Prostate gland (tissue), 2 donors: ENCODE measurements around the gene KCNJ1. TPM values are rescaled to one million over a fixed set of nuclear protein-coding genes. Genes with fewer than 3 reads are reported as not detected.

ENCODE experiments used
- DNase-seq: peaks from one replicate; pipeline ENCODE4 v3.0.0-alpha.2; 2019; ENCODE audit warnings: low spot score
- H3K27ac ChIP-seq, 2 donors: fragments of 200-600 bp; sonication (generic); 2 replicates each; pipeline ENCODE4 v1.5.1; 2017 to 2019
- H3K27me3 ChIP-seq: fragments of 200-600 bp; sonication (generic); replicated peaks from 2 replicates; pipeline ENCODE4 v1.5.1; 2019; ENCODE audit not compliant: insufficient read depth
- H3K36me3 ChIP-seq, 2 donors: fragments of 200-600 bp; sonication (generic); 1 replicate in 1 of 2; 2 replicates in 1 of 2; pipeline versions ENCODE4 v1.5.1 to v1.8.1; 2017 to 2019
- H3K4me1 ChIP-seq: fragments of 200-600 bp; sonication (generic); replicated peaks from 2 replicates; pipeline ENCODE4 v1.5.1; 2019
- H3K4me3 ChIP-seq, 2 donors: fragments of 200-600 bp; sonication (generic); 2 replicates each; pipeline ENCODE4 v1.5.1; 2017 to 2019
- H3K9me3 ChIP-seq: fragments of 200-600 bp; sonication (generic); 2 replicates; pipeline ENCODE4 v1.5.1; 2017
- CTCF ChIP-seq, 4 experiments: fragments of 200-600 bp in 2 of 4; fragments of 450-650 bp in 2 of 4; sonication (generic) in 2 of 4; IDR thresholded peaks; 1 replicate in 3 of 4; 2 replicates in 1 of 4; pipeline ENCODE4 v1.5.1; 2016 to 2019; ENCODE audit warnings: antibody characterized with exemption in 4 of 4, mild to moderate bottlenecking in 2 of 4, moderate library complexity in 2 of 4
- POLR2A ChIP-seq: fragments of 450-650 bp; IDR thresholded peaks from one replicate; pipeline ENCODE4 v1.6.1; 2016; ENCODE audit warnings: antibody characterized with exemption, mild to moderate bottlenecking
- POLR2AphosphoS5 ChIP-seq: sonication (generic); formaldehyde crosslinking; IDR thresholded peaks from one replicate; pipeline ENCODE4 v1.6.1; 2017; ENCODE audit warnings: antibody characterized with exemption
- WGBS: methylation state at CpG from one replicate; pipeline ENCODE4 v1.1.5; 2018; 5-methylcytosine and 5-hydroxymethylcytosine counted together
- intact Hi-C: fragments of 100-400 bp; cut with DNase I; formaldehyde crosslinking; loops from one replicate; pipeline ENCODE4 v1.14.2; 2022
- total RNA-seq, 2 donors: library from RNA; depleted of rRNA; stranded (reverse); fragments of >200 nt; gene quantifications; one replicate each; pipeline ENCODE4 v1.1.0, GENCODE V29; 2016

The KCNJ1 gene
- total RNA-seq, 2 donors from 2014 or later: not detected

- 55% methylated on average over 5 of the region's 5 CpGs for WGBS
- Histone ChIP-seq H3K27me3 (no peaks in the 10 kb centered on the region), H3K9me3 (no peaks in the 10 kb centered on the region), H3K36me3 (no peaks in the 10 kb centered on the region), H3K27ac (no peak overlapping the region), H3K4me1 (no peaks in the 10 kb centered on the region), H3K4me3 (no peak overlapping the region)
- DNase-seq: no peak
- TF ChIP-seq POLR2AphosphoS5 (no peak), POLR2A (no peak), CTCF (IDR thresholded peaks at IDR 0.05) (no peak)
- intact Hi-C loops: no loop called here
These were observed 27.0 kb downstream of the KCNJ1 start for GRCh38 chr11:128840137-128840536.

- H3K27me3 ChIP-seq: no peaks in the 10 kb centered on the region
- intact Hi-C loops: no loop called here
- H3K4me1 ChIP-seq: no peaks in the 10 kb centered on the region
- H3K4me3 ChIP-seq: no peak overlapping the region
- no peaks in the 10 kb centered on the region for H3K36me3 ChIP-seq
- H3K27ac ChIP-seq: no peak overlapping the region
- no peak for DNase-seq
- 81% methylated on average over 5 of the region's 5 CpGs for WGBS
- no peak for TF ChIP-seq POLR2AphosphoS5
- no peak for TF ChIP-seq POLR2A
- no peak for TF ChIP-seq CTCF (IDR thresholded peaks at IDR 0.05)
- no peaks in the 10 kb centered on the region for H3K9me3 ChIP-seq
These were observed 28.0 kb downstream of the KCNJ1 start for GRCh38 chr11:128839081-128839480.

- intact Hi-C loops: no loop called here
These were observed 29.5 kb downstream of the KCNJ1 start for GRCh38 chr11:128837627-128838026.

GRCh38 chr11:128835741-128836430 lies 31.2 kb downstream of the KCNJ1 start:
- H3K27ac ChIP-seq: no peak overlapping the region
- H3K4me3 ChIP-seq: no peak overlapping the region
- no peaks in the 10 kb centered on the region for H3K27me3 ChIP-seq
- 32% methylated on average over 16 of the region's 16 CpGs for WGBS
- TF ChIP-seq POLR2AphosphoS5 (no peak), POLR2A (no peak), CTCF (IDR thresholded peaks at IDR 0.05) (no peak)
- H3K36me3 ChIP-seq: no peaks in the 10 kb centered on the region
- no peaks in the 10 kb centered on the region for H3K4me1 ChIP-seq
- H3K9me3 ChIP-seq: no peaks in the 10 kb centered on the region
- intact Hi-C loops: no loop called here
- DNase-seq: no peak

More at GRCh38 chr11:128837627-128838026, 29.5 kb downstream of the KCNJ1 start:
- Histone ChIP-seq H3K27ac (no peak overlapping the region), H3K4me1 (no peaks in the 10 kb centered on the region), H3K36me3 (no peaks in the 10 kb centered on the region), H3K4me3 (no peak overlapping the region), H3K27me3 (no peaks in the 10 kb centered on the region), H3K9me3 (no peaks in the 10 kb centered on the region)
- WGBS: 50% methylated on average over 4 of the region's 4 CpGs
- no peak for DNase-seq
- no peak for TF ChIP-seq POLR2AphosphoS5
- no peak for TF ChIP-seq CTCF (IDR thresholded peaks at IDR 0.05)
- no peak for TF ChIP-seq POLR2A

GRCh38 chr11:128834157-128834556 lies 32.9 kb downstream of the KCNJ1 start:
- TF ChIP-seq CTCF (IDR thresholded peaks at IDR 0.05) (no peak), POLR2AphosphoS5 (no peak), POLR2A (no peak)
- intact Hi-C loops: loop anchor here (5.0 kb wide), 4 partner anchors 542 to 802 kb away; no protein-coding TSS in a partner anchor
- H3K27ac ChIP-seq: no peak overlapping the region
- H3K36me3 ChIP-seq: no peaks in the 10 kb centered on the region
- no peak for DNase-seq
- no peaks in the 10 kb centered on the region for H3K27me3 ChIP-seq
- H3K4me3 ChIP-seq: no peak overlapping the region
- no peaks in the 10 kb centered on the region for H3K4me1 ChIP-seq
- 61% methylated on average over 2 of the region's 2 CpGs for WGBS
- H3K9me3 ChIP-seq: no peaks in the 10 kb centered on the region
